Mesodermal cell (in vitro differentiated cells): ENCODE measurements around the gene UTS2R.
"Not testable (repeated sequence)": the region's sequence is repeated elsewhere in the genome, so short reads cannot be mapped to it uniquely, and the experiment has no call there.

Experiments used
- H3K27ac ChIP-seq: 2 replicates; pipeline ENCODE4 v1.7.0; 2013; ENCODE audit warnings: mild to moderate bottlenecking, low read depth, low read length, moderate library complexity; ENCODE audit not compliant: severe bottlenecking
- H3K36me3 ChIP-seq: 2 replicates; pipeline ENCODE4 v1.7.1; 2013; ENCODE audit warnings: mild to moderate bottlenecking, low read length, moderate library complexity; ENCODE audit not compliant: control insufficient read depth, insufficient read depth
- H3K4me1 ChIP-seq: one replicate; pipeline ENCODE4 v1.7.1; 2013; ENCODE audit warnings: mild to moderate bottlenecking, low read length; ENCODE audit not compliant: insufficient read depth, control insufficient read depth, poor library complexity, severe bottlenecking
- H3K4me3 ChIP-seq: 2 replicates; pipeline ENCODE4 v1.7.0; 2013; ENCODE audit warnings: low read length, control low read depth, mild to moderate bottlenecking; ENCODE audit not compliant: insufficient read depth, poor library complexity, severe bottlenecking; ENCODE audit errors: extremely low read depth
- H3K9me3 ChIP-seq: 2 replicates; pipeline ENCODE4 v1.7.1; 2013; ENCODE audit warnings: mild to moderate bottlenecking, low read length, moderate library complexity; ENCODE audit not compliant: control insufficient read depth
- WGBS, 2 experiments: methylation state at CpG; one replicate each; pipeline ENCODE4 v1.1.5; 2013; ENCODE audit warnings: missing lambda C conversion rate in 2 of 2; ENCODE audit not compliant: insufficient coverage in 2 of 2; 5-methylcytosine and 5-hydroxymethylcytosine counted together

The UTS2R gene

DNA sequence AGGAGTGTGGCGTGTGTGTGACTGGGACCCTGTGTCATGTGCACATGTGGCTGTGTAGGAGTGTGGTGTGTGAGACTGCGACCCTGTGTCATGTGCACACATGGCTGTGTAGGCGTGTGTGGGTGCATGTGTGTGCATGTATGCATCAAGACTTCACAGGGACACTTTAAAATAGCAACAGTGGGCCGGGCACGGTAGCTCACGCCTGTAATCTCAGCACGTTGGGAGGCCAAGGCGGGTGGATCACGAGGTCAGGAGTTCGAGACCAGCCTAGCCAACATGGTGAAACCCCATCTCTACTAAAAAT is 10.1 kb downstream of the UTS2R start:
- H3K4me1 ChIP-seq: peaks cover 11% of the 10 kb centered on the region
- H3K4me3 ChIP-seq, H3K36me3 ChIP-seq, H3K27ac ChIP-seq, H3K9me3 ChIP-seq: not testable (repeated sequence)
- 92% methylated on average over 7 of the region's 10 CpGs; no CpG with 5 or more reads in 1 of the 2 experiments for WGBS, 2 experiments

DNA sequence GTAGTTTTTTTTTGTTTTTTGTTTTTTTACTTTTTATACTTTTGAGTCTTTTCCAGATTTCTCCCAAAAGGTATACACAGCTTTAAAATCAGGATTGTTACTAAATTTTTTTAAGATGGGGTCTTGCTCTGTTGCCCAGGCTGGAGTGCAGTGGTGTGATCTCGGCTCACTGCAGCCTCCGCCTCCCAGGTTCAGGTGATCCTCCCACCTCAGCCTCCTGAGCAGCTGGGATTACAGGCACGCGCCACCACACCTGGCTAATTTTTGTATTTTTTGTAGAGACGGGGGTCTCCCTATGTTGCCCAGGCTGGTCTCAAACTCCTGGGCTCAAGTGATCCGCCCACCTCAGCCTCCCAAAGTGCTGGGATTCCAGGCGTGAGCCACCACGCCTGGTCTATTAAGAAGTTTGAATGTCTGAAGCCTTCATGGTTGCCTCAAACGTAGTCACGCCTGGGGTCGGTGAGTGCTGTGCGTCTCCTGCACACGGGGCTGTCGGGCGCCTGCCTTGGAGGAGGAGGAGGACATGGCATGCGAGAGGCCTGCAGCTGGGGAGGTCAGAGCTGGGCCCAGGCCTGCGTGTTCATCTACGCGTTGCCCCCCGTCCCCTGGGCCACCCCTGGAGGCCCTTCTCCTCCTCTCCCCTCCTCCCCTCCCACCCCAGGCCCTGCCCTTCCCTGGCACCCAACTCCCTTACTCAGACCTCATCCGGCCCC is 10.8 kb downstream of the UTS2R start:
- H3K4me3 ChIP-seq, H3K27ac ChIP-seq, H3K36me3 ChIP-seq, H3K9me3 ChIP-seq: not testable (repeated sequence)
- WGBS, 2 experiments: 94 to 96% methylated on average over 11 to 16 of the region's 21 CpGs
- H3K4me1 ChIP-seq: peaks cover 11% of the 10 kb centered on the region

DNA sequence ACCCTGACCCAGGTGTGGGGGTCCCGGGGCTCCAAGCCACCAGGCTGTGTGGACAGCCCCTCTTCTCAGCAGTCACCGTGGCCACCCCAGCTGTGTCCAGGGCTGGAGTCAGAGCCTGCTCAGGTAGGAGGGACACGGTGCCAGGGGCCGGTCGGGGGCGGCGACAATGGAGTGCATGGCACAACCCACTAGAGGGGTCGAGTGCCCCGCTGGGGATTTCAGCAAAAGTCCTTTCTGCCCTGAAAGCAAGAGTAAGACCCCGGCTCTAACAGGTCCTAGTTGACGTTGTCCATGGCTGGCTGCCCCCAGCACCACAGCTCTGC is 11.3 kb downstream of the UTS2R start:
- H3K36me3 ChIP-seq: no peaks in the 10 kb centered on the region
- H3K27ac ChIP-seq: no peak overlapping the region
- no peak overlapping the region for H3K4me3 ChIP-seq
- H3K4me1 ChIP-seq: peaks cover 11% of the 10 kb centered on the region
- no peaks in the 10 kb centered on the region for H3K9me3 ChIP-seq
- WGBS, 2 experiments: 91 to 92% methylated on average over 10 to 11 of the region's 11 CpGs

DNA sequence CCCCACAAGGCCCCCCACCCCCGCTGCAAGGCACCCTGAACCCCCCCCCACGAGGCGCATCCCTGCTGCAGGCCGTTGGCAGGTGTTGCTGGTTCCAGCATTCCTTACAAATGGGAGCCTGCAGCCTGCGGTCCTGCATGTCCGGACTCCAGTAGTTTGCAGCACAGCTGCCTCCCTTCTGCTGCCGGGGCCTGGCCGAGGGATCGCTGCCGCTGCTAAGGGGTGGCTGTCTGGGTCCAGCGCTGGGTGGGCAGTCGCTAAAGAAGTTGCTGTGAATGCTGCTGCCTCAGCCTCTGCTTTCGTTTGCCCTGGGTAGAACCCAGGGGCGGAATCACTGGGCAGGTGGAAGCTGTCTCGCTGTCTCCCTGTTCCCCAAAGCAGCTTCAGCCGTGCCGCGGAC is 11.8 kb downstream of the UTS2R start:
- Histone ChIP-seq H3K4me3 (no peak overlapping the region), H3K9me3 (no peaks in the 10 kb centered on the region), H3K4me1 (peaks cover 11% of the 10 kb centered on the region), H3K36me3 (no peaks in the 10 kb centered on the region), H3K27ac (no peak overlapping the region)
- 80 to 87% methylated on average over 15 to 16 of the region's 18 CpGs for WGBS, 2 experiments

DNA sequence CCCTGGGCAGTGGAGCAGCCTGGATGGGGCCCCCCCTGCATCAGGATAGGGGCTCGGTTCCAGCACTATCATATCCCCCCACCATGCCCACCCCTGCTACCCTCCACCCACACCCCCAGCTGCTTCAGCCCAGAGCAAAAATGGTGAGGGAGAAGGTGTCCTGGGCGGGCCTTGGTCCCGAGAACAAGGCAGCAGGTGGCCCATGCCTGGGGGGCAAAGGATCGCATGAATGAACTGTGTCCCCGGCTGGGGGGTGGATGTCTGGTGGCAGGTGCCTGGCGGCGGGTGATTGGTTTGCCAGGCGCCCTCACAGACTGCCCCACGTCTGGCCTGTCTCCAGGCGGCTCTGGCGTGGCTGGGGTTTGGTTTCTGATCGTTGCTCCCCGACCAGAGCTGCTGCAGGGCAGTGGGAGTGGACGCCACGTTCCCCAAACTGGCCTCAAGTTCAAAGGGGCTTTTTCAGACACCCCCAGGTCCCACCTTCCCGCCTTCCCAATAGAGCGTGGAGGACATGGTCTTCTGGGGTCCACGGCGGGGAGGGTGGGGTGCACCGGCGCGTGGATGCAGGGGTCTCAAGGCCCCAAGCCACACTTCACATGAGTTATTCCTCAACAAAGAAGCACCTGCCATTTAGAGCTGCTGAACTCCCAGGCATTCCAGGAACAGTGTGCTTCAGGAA is 12.6 kb downstream of the UTS2R start:
- H3K27ac ChIP-seq: no peak overlapping the region
- H3K4me1 ChIP-seq: peaks cover 11% of the 10 kb centered on the region
- H3K4me3 ChIP-seq: no peak overlapping the region
- H3K9me3 ChIP-seq: no peaks in the 10 kb centered on the region
- WGBS, 2 experiments: 82 to 92% methylated on average over 16 to 20 of the region's 22 CpGs
- H3K36me3 ChIP-seq: no peaks in the 10 kb centered on the region

DNA sequence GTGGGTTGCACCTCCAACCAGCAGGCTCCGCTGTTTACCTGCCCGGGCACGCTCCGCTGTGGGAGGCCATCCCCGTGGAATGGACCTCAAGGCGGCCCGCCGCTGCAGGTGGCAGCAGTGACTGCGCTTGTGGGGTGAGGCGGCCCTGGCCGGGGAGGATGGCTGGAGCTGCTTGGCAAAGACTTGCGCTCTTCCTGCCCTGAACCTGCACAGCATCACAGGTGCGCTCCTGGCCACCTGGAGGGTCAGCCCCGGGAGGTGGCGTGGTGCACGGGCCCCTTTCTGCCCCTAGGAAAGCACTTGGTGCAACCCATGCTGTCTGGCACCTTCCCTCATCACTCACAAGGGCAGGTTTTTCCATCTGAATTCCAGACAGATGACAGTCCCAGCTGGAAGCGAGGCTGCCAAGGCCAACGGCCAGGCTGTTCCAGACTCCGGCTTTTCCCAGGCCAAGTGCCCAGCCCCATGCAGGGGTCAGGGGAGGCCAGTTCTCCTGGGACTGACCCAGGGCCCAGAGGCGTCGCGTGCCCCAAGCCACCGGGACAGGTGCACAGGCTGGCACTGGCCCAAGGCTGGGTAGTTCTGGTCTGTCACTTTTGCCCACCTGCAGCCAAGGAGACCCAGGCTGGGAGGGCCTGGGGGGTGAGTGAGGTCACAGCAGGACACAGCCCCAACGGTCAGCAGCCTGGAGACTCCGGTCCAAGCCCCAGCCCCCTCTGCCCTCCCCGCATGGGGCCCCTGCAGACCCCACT is 13.3 kb downstream of the UTS2R start:
- no peaks in the 10 kb centered on the region for H3K9me3 ChIP-seq
- H3K27ac ChIP-seq: no peak overlapping the region
- no peaks in the 10 kb centered on the region for H3K36me3 ChIP-seq
- 70 to 75% methylated on average over 25 to 26 of the region's 26 CpGs for WGBS, 2 experiments
- H3K4me3 ChIP-seq: no peak overlapping the region
- peaks cover 11% of the 10 kb centered on the region for H3K4me1 ChIP-seq

DNA sequence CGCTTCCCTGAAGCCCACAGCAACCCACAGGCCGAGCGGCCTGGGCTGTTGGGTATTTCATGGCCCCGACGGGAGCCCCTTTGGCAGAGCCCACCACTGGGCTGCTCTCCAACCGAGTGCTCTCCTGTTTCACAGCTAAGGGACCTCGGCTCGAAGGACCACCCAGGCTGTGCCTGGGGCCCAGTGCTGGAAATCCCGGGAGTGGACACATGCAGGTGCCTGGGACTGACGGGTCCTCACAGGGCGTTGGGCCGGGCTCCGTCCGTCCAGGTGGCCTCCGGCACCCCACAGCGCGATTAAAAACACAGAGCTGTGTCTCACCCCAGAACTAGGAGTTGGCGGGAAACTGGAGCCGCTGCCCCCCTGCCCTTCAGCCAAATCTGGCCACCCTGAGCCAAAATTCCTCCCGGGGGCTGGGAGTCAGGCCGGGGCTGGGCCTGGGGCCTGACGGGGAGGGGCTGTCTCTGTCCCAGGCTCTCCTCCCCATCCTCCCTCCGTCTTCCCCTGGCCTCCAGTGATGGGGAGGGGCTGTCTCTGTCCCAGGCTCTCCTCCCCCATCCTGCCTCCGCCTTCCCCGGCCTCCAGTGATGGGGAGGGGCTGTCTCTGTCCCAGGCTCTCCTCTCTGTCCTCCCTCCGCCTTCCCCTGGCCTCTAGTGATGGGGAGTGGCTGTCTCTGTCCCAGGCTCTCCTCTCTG is 14.1 kb downstream of the UTS2R start:
- H3K27ac ChIP-seq: no peak overlapping the region
- WGBS, 2 experiments: 40 to 50% methylated on average over 10 to 16 of the region's 26 CpGs

DNA sequence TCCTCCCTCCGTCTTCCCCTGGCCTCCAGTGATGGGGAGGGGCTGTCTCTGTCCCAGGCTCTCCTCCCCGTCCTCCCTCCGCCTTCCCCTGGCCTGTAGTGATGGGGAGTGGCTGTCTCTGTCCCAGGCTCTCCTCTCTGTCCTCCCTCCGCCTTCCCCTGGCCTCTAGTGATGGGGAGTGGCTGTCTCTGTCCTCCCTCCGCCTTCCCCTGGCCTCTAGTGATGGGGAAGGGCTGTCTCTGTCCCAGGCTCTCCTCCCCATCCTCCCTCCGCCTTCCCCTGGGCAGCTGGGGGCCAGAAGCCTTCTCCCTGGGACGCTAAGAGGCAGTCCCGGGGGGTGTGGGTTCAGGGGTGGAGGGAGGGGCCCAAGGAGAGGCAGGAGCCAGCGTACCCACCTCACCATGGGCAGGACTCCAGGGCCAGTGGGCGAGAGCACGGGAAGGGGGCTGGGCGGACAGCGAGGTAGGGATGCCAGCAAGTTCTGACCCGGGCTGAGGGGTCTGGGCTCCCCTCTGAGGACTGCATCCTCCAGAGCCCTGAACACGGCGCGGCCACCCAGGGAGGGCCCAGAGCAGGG is 14.8 kb downstream of the UTS2R start:
- peaks cover 11% of the 10 kb centered on the region for H3K4me1 ChIP-seq
- no peaks in the 10 kb centered on the region for H3K9me3 ChIP-seq
- WGBS, 2 experiments: 78 to 86% methylated on average over 10 of the region's 17 CpGs
- H3K4me3 ChIP-seq: no peak overlapping the region
- no peaks in the 10 kb centered on the region for H3K36me3 ChIP-seq
- no peak overlapping the region for H3K27ac ChIP-seq

More for the DNA sequence above, 14.1 kb downstream of the UTS2R start:
- Histone ChIP-seq H3K9me3 (no peaks in the 10 kb centered on the region), H3K4me1 (peaks cover 11% of the 10 kb centered on the region), H3K36me3 (no peaks in the 10 kb centered on the region), H3K4me3 (no peak overlapping the region)

DNA sequence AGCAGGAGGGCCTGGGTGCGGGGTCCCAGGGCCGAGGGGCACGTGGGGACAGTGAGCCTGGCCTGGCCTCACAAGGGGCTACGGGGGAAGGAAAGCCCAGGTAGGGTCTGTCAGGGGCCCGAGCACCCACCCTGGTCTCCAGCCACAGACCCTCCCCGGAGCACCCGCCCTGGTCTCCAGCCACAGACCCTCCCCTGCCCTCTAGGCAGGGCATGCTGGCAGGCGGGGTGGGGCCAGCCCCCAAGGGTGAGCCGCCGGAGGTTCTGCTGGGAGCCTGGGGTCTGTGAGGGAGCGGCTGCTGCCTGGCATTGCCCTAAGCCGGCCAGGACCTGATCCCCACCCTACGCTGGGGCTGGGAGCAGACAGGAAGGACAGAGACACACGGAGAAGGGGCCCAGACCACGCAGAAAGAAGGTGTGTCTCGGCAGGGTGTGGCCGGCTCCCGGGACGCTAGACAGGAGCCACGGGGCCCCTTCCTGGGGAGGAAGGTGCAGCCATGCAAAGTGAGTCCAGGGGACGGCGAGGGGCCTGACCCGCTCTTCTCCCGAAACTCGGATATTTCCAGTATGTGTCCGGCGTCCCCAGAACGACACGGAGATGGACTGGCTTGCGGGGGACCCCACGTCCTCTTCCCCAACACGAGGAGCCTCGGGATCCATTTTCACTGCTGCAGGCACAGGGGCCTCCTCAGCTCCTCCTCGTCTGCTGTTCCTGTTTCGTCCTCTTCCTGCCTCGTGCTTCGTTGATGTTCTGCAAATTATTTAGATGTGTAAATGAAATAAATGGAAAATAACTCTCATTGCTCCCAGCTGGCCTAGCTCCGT is 15.5 kb downstream of the UTS2R start:
- no peak overlapping the region for H3K27ac ChIP-seq
- no peaks in the 10 kb centered on the region for H3K9me3 ChIP-seq
- 84 to 86% methylated on average over 30 to 32 of the region's 38 CpGs for WGBS, 2 experiments
- no peaks in the 10 kb centered on the region for H3K36me3 ChIP-seq
- H3K4me1 ChIP-seq: peaks cover 11% of the 10 kb centered on the region
- no peak overlapping the region for H3K4me3 ChIP-seq

DNA sequence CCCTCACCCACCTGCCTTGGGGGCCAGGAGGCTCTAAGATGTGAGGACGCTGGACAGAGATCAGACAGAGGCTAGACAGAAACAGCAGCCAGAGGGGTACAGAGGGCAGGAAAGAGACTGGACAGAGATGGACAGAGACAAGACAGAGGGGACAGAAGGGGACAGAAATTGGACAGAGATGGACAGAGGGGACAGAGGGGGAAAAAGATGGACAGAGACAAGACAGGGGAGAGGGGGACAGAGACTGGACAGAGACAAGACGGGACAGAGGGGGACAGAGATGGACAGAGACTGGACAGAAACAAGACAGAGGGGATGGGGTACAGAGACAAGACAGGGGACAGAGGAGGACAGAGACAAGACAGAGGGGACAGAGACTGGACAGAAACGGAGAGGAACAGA is 16.1 kb downstream of the UTS2R start:
- Histone ChIP-seq H3K27ac (no peak overlapping the region), H3K4me1 (peaks cover 11% of the 10 kb centered on the region), H3K36me3 (no peaks in the 10 kb centered on the region), H3K4me3 (no peak overlapping the region), H3K9me3 (no peaks in the 10 kb centered on the region)
- WGBS, 2 experiments: 82 to 92% methylated on average over 3 of the region's 3 CpGs
